Panc1 (cell line): ENCODE measurements around the gene PROX1. TPM values are rescaled to one million over a fixed set of nuclear protein-coding genes. Genes with fewer than 3 reads are reported as not detected.

Experiments
- ATAC-seq: fragments of 200-7000 bp; cut with Tn5 transposase; 2 replicates; pipeline ENCODE4 v1.9.1; 2020; ENCODE audit warnings: mild to moderate bottlenecking, moderate library complexity
- BruUV-seq: library from RNA; stranded (reverse); fragments of 400-500 nt; replicated peaks from 2 replicates; lab custom pipeline; 2021; lab: Mats Ljungman, UMichigan
- CTCF ChIA-PET: fragments of 300-600 bp; sonication (Branson Sonifier 250); formaldehyde crosslinking; loops from one replicate; lab custom pipeline; 2022; ENCODE audit warnings: antibody characterized with exemption; lab: Charles Lee
- POLR2A ChIA-PET: fragments of 300-600 bp; sonication (Branson Sonifier 250); formaldehyde crosslinking; loops from one replicate; lab custom pipeline; 2022; ENCODE audit warnings: antibody characterized with exemption; lab: Charles Lee
- DNase-seq: peaks from one replicate; pipeline ENCODE4 v3.0.0-alpha.2; 2010; ENCODE audit warnings: low read depth, low spot score
- H3K27ac ChIP-seq: 2 replicates; pipeline ENCODE4 v1.5.1; 2011; ENCODE audit warnings: mild to moderate bottlenecking, low read length, inconsistent platforms
- H3K27me3 ChIP-seq: fragments of 200-500 bp; sonication (Bioruptor generic); 2 replicates; pipeline ENCODE4 v1.6.0; 2014; ENCODE audit warnings: low read length, inconsistent platforms; ENCODE audit not compliant: control insufficient read depth, insufficient read depth
- H3K36me3 ChIP-seq: fragments of 200-500 bp; sonication (Bioruptor generic); 2 replicates; pipeline ENCODE4 v1.5.1; 2014; ENCODE audit warnings: inconsistent platforms, mild to moderate bottlenecking, low read length, moderate library complexity; ENCODE audit not compliant: control insufficient read depth, insufficient read depth
- H3K4me1 ChIP-seq: 2 replicates; pipeline ENCODE4 v1.5.1; 2011; ENCODE audit warnings: inconsistent platforms, mild to moderate bottlenecking, low read length, moderate library complexity; ENCODE audit not compliant: control insufficient read depth, insufficient read depth
- H3K4me3 ChIP-seq, 2 experiments: 2 replicates each; pipeline ENCODE4 v1.5.1; 2011 to 2012; ENCODE audit warnings: low read depth in 2 of 2, low read length in 2 of 2, mild to moderate bottlenecking in 2 of 2, inconsistent platforms in 1 of 2, moderate library complexity in 1 of 2
- H3K9me3 ChIP-seq: fragments of 200-500 bp; sonication (Bioruptor generic); 2 replicates; pipeline ENCODE4 v1.5.1; 2014; ENCODE audit warnings: low read depth, mild to moderate bottlenecking, inconsistent platforms, low read length, moderate library complexity; ENCODE audit not compliant: control insufficient read depth, insufficient read depth
- POLR2AphosphoS5 ChIP-seq: IDR thresholded peaks from 2 replicates; pipeline ENCODE4 v1.6.1; 2012; ENCODE audit warnings: mild to moderate bottlenecking, low read depth, low read length, moderate library complexity
- SIN3A ChIP-seq: IDR thresholded peaks from 2 replicates; pipeline ENCODE4 v1.6.1; 2012; ENCODE audit warnings: low read depth, mild to moderate bottlenecking, low read length, moderate library complexity, borderline replicate concordance; ENCODE audit not compliant: insufficient read depth
- TCF7L2 ChIP-seq: IDR thresholded peaks from 2 replicates; pipeline ENCODE4 v1.6.1; 2011; ENCODE audit warnings: mild to moderate bottlenecking, low read depth, low read length, inconsistent platforms
- in situ Hi-C: cut with HindIII; loops from 2 replicates; pipeline ENCODE4 v1.10.0; 2016; ENCODE audit warnings: low sequenced_read_pairs, low pct_unique_long_range_greater_than_20kb
- intact Hi-C: fragments of 100-400 bp; cut with micrococcal nuclease; formaldehyde crosslinking; loops from one replicate; pipeline ENCODE4 v1.10.0; 2022; ENCODE audit not compliant: unreplicated experiment
- total RNA-seq: library from RNA; stranded (reverse); gene quantifications from one replicate; pipeline ENCODE4 v1.2.1, GENCODE V29; 2021; ENCODE audit not compliant: unreplicated experiment
- TF ChIP-seq, protein P1 (sequence below), 2 experiments: IDR thresholded peaks; 2 replicates each; pipeline ENCODE4 v1.6.1; 2011 to 2012; ENCODE audit warnings: low read depth in 2 of 2, control low read depth in 1 of 2, low read length in 1 of 2, mild to moderate bottlenecking in 1 of 2, moderate library complexity in 1 of 2; ENCODE audit not compliant: insufficient read depth in 1 of 2
- TF ChIP-seq, protein P2 (sequence below): fragments of 450-650 bp; IDR thresholded peaks from 2 replicates; pipeline ENCODE4 v1.5.1; 2017; ENCODE audit warnings: mild to moderate bottlenecking

PROX1 gene
- total RNA-seq, 1 experiment from 2014 or later, result 0.13 TPM

DNA sequence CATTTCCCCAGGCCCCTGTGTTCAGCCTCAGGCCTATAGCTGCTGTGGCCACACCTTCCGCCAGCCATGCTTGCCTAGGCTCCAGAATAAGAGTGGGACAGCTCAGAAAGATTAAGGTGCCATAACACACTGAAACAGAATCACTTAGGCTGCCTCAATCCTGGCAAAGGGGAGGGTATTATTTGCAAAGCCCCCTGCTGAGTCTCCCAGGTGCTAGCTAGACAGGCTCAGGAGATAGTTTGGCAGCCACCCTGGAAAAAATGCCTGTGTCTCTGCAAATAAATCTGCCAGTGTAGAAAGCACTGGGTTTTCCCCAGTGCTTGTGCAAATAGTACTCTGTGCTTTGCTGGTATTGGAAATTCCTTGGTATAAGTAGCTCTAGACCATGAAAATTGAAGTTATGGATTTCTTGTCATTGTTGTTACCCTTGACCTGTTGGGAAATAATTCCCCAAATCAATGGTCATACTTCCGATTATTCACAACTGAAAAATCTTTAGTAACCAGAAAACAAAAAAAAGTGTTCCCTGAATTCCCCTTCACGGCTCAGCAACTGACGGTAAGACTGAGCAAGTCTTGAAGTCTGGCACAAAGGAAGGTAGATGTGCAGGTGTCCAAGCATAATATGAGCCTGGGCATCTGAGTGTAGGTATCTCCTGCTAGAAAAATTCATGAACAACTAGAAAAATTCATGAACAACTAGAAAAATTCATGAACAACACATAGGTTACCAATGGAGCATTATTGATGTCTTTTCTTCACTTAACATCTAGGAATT is 56.9 kb downstream of the PROX1 start:
- TF ChIP-seq SIN3A (no peak), POLR2AphosphoS5 (no peak), TCF7L2 (no peak)
- TF ChIP-seq, protein P1, sequence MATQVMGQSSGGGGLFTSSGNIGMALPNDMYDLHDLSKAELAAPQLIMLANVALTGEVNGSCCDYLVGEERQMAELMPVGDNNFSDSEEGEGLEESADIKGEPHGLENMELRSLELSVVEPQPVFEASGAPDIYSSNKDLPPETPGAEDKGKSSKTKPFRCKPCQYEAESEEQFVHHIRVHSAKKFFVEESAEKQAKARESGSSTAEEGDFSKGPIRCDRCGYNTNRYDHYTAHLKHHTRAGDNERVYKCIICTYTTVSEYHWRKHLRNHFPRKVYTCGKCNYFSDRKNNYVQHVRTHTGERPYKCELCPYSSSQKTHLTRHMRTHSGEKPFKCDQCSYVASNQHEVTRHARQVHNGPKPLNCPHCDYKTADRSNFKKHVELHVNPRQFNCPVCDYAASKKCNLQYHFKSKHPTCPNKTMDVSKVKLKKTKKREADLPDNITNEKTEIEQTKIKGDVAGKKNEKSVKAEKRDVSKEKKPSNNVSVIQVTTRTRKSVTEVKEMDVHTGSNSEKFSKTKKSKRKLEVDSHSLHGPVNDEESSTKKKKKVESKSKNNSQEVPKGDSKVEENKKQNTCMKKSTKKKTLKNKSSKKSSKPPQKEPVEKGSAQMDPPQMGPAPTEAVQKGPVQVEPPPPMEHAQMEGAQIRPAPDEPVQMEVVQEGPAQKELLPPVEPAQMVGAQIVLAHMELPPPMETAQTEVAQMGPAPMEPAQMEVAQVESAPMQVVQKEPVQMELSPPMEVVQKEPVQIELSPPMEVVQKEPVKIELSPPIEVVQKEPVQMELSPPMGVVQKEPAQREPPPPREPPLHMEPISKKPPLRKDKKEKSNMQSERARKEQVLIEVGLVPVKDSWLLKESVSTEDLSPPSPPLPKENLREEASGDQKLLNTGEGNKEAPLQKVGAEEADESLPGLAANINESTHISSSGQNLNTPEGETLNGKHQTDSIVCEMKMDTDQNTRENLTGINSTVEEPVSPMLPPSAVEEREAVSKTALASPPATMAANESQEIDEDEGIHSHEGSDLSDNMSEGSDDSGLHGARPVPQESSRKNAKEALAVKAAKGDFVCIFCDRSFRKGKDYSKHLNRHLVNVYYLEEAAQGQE (IDR thresholded peaks at IDR 0.05; ENCODE audit: insufficient read depth in 1 of 2, low read depth in 2 of 2, low read length in 1 of 2), result no peak
- TF ChIP-seq, protein P2, sequence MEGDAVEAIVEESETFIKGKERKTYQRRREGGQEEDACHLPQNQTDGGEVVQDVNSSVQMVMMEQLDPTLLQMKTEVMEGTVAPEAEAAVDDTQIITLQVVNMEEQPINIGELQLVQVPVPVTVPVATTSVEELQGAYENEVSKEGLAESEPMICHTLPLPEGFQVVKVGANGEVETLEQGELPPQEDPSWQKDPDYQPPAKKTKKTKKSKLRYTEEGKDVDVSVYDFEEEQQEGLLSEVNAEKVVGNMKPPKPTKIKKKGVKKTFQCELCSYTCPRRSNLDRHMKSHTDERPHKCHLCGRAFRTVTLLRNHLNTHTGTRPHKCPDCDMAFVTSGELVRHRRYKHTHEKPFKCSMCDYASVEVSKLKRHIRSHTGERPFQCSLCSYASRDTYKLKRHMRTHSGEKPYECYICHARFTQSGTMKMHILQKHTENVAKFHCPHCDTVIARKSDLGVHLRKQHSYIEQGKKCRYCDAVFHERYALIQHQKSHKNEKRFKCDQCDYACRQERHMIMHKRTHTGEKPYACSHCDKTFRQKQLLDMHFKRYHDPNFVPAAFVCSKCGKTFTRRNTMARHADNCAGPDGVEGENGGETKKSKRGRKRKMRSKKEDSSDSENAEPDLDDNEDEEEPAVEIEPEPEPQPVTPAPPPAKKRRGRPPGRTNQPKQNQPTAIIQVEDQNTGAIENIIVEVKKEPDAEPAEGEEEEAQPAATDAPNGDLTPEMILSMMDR, result no peak
- ChIA-PET POLR2A (no interaction called here), CTCF (interaction anchor here (0.5 kb wide), 1 partner anchor 170 kb away, joined by 4 read pairs; no protein-coding TSS in a partner anchor)
- no peak overlapping the region for H3K4me3 ChIP-seq
- intact Hi-C loops, result no loop called here
- H3K27ac ChIP-seq, result no peak overlapping the region
- in situ Hi-C loops, result no loop called here
- H3K9me3 ChIP-seq, result no peaks in the 10 kb centered on the region
- no peak for ATAC-seq
- BruUV-seq, result no TSS peak
- no peaks in the 10 kb centered on the region for H3K27me3 ChIP-seq
- H3K4me1 ChIP-seq, result no peaks in the 10 kb centered on the region
- DNase-seq, result no peak
- H3K36me3 ChIP-seq, result no peaks in the 10 kb centered on the region

DNA sequence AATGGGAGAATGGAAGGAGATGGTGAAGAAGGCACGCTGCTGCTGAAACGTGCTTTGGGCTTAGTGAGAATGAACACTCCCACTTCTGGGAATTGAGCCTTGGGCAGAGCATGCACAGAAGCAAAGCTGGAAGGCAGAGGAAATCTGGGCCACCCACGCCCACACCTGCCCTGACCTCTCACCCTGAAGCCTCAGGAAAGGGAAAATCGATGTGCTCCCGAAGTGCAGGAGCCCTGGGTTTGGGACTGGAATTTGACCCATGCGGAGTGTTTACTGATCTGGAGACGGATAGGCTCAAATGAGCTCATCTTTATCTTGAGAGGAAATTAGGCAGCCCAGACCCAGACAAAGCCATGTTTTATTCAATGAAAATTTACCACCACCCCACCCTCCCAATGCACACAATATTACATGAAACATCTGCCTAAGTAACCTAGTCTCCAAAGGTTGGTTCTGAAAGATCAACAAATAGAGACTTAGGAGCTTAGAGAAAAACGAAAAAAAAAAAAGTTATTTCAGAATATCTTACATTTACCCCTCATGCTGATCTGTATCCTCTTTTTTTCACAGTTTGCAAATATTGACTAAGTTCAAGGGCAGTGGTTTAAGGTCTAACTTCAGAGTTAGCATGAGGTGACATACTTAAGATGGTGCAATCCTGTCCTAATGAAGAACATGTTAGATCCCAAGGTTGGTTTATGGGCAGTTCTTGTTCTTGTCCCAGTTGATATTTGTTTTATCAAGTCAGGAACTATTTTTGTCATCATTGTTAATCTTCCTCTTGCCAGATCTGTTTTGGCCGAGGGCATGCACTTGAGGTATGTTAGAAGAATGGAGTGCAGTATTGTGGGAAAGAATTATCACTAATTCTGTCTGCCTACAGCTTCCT is 63.0 kb downstream of the PROX1 start:
- DNase-seq (no peak), ATAC-seq (no peak)
- no peaks in the 10 kb centered on the region for H3K4me1 ChIP-seq
- no peak overlapping the region for H3K4me3 ChIP-seq
- H3K27ac ChIP-seq, result no peak overlapping the region
- TF ChIP-seq, protein P1 (IDR thresholded peaks at IDR 0.05; ENCODE audit: insufficient read depth in 1 of 2, low read depth in 2 of 2, low read length in 1 of 2), result no peak
- TF ChIP-seq TCF7L2 (no peak), POLR2AphosphoS5 (no peak), SIN3A (no peak)
- TF ChIP-seq, protein P2, result no peak
- H3K27me3 ChIP-seq, result no peaks in the 10 kb centered on the region
- ChIA-PET POLR2A (no interaction called here), CTCF (interaction anchor here (0.7 kb wide), 1 partner anchor 76 kb away, joined by 3 read pairs; no protein-coding TSS in a partner anchor)
- intact Hi-C loops (no loop called here), in situ Hi-C loops (no loop called here)
- H3K9me3 ChIP-seq, result no peaks in the 10 kb centered on the region
- BruUV-seq, result no TSS peak
- no peaks in the 10 kb centered on the region for H3K36me3 ChIP-seq
